ENCODE measurements around the gene PLCD3.

GRCh38 chr17:45091778-45092425 lies 40.4 kb downstream of the PLCD3 start:
- TF ChIP-seq, protein P1, sequence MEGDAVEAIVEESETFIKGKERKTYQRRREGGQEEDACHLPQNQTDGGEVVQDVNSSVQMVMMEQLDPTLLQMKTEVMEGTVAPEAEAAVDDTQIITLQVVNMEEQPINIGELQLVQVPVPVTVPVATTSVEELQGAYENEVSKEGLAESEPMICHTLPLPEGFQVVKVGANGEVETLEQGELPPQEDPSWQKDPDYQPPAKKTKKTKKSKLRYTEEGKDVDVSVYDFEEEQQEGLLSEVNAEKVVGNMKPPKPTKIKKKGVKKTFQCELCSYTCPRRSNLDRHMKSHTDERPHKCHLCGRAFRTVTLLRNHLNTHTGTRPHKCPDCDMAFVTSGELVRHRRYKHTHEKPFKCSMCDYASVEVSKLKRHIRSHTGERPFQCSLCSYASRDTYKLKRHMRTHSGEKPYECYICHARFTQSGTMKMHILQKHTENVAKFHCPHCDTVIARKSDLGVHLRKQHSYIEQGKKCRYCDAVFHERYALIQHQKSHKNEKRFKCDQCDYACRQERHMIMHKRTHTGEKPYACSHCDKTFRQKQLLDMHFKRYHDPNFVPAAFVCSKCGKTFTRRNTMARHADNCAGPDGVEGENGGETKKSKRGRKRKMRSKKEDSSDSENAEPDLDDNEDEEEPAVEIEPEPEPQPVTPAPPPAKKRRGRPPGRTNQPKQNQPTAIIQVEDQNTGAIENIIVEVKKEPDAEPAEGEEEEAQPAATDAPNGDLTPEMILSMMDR (optimal IDR thresholded peaks at IDR 0.05 in 1 of 3, IDR thresholded peaks at IDR 0.05 in 1 of 3, conservative IDR thresholded peaks at IDR 0.05 in 1 of 3; ENCODE audit: extremely low read depth in 1 of 3, insufficient read depth in 2 of 3, low read length in 3 of 3) = no peak
- TF ChIP-seq EZH2 (IDR thresholded peaks at IDR 0.05; ENCODE audit: low read length) = no peak
